ENCODE data around the gene GOLGA3.

- TF ChIP-seq CTCF (IDR thresholded peaks at IDR 0.05) (no peak), POLR2A (IDR thresholded peaks at IDR 0.05) (no peak), POLR2AphosphoS5 (IDR thresholded peaks at IDR 0.05) (no peak)
Measured at GRCh38 chr12:132837693-132838409, 9.2 kb upstream of the GOLGA3 start.
